GM19099 (cell line): ENCODE measurements around the gene DOCK1.

Experiments used
- POLR2A ChIP-seq: IDR thresholded peaks from 3 replicates; pipeline ENCODE4 v1.6.1; 2011; ENCODE audit warnings: low read depth; ENCODE audit not compliant: insufficient read length; ENCODE audit errors: extremely low read depth

The DOCK1 gene

DNA sequence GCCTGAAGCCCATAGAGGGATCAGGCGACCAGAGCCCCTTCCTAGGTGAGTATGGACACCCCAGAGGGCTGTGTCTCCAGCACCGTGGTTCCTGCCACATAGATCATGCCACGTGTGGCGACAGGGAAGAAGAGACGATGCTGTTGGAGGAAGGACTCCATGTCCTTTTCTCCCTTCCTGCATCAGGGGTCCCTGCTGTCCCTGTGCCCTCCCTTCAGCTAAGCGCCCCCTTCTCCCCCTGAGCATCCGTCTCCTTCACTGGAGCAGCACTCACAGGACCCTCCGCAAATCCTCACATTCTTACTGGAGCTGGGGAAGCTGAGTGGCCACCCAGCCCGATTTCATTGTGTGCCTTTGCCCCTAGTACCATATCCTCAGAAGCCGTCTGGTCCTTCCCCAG, 558.3 kb downstream of the DOCK1 start:
- no peak for TF ChIP-seq POLR2A

DNA sequence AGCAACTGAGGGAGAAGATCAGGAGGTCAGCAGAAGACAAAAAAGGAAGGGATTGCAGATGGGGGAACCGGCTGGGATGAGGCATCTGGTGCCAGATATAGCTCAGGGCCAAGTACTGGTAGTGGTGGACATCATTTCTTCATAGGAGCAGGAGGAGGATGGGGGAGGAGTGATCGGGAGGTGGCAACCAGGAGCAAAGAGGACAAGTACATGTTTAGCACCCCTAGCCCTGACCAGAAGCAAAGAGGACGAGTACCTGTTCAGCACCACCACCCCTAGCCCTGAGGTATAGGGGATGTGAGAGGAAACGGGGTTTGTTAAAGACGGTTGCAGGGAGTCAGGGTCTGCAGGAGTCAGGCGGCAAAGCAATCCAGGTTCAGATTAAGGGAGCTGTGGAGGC, 559.3 kb downstream of the DOCK1 start:
- no peak for TF ChIP-seq POLR2A

DNA sequence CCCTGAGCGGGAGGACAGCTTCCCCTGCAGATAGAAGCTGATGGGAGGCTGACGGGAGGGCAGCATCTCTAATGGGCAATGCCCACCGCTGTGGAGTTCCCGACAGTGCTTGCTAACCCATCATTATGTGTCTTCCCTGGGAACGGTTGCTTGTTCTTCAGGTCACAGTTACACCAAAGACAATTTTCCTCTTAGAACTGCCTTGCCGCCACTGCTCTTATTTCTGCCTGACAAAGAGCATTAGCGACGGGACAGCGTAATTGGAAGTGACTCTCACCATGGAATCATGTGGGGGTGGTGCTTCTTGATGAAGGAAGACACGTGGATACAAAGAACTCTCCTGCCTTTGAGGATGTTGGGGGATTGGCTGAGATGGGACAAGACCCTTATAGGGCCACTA, 562.6 kb downstream of the DOCK1 start:
- TF ChIP-seq POLR2A, result no peak

DNA sequence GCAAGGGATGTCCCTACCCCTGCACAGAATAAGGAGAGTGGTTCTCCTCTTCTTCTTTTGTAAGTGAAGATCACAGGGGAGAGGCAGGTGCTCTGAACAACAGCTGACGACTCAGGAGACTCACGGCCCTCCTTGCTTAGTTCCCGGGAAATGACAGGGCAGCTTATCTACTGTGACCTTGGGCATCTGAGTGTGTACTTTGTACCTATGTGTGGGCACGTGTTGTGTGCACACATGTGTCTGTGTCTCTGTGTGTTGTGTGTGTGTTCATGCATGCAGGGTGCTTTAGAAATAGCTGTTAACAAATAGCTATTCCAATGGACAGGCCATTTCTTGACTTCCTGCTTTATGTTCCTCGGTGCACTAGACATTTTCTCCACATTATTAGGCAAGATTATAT, 563.4 kb downstream of the DOCK1 start:
- no peak for TF ChIP-seq POLR2A

DNA sequence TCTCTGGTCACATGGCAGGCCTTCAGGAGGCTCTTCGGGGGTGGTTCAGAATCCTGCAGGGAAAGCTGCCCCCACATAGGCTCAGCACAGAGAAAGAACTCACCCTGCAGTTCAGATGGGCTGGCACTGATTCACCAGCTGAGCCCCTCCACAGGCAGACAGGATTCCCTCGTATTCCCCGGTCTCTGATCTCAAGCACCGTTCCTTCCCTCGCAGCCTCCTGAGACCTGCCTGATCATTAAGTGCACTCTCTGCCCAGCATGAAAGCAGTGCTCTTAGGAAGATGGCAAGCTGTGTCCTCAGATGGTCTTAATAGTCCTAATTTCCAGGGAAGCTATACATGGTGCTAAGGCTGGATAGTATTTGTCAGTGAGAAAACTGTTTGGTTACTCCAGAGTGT, 565.7 kb downstream of the DOCK1 start:
- no peak for TF ChIP-seq POLR2A

DNA sequence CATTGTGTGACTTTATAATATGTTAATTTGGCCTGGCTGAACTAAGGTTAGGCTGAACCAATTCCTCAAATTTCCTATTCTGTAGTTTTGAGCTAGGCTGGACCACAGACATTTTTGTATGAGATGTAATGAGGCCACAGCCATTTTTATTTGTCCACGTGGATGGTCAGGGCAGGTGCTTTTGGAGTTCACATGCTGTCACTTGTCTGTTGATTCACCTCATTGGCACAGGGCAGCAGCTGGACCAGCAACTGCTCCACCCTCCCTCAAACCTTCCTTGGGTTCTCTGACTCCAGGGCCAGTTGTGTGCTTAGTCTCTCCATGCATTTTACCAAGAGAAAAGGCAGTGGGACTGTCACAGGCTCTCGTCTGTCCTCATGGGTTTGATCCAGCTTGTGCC, 567.7 kb downstream of the DOCK1 start:
- TF ChIP-seq POLR2A, result no peak

DNA sequence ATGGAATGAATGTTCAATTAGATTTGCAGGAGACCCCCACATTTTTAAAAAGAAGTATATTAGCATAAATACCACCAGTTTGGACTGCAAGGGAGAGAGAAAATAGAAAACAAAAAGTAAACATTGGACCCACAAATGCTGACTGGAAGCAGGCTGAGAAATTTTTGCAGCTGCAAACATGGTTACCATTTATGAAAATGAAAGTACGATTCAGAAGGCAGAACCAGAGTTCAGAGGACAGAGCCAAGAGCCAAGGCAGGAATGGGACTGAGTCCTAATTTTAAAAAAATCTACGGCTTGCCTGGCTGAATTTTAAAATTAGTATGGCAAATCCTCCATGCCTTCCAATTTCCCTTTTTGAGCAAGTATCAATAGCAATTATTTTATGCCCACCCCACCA, 569.3 kb downstream of the DOCK1 start:
- TF ChIP-seq POLR2A, result no peak

DNA sequence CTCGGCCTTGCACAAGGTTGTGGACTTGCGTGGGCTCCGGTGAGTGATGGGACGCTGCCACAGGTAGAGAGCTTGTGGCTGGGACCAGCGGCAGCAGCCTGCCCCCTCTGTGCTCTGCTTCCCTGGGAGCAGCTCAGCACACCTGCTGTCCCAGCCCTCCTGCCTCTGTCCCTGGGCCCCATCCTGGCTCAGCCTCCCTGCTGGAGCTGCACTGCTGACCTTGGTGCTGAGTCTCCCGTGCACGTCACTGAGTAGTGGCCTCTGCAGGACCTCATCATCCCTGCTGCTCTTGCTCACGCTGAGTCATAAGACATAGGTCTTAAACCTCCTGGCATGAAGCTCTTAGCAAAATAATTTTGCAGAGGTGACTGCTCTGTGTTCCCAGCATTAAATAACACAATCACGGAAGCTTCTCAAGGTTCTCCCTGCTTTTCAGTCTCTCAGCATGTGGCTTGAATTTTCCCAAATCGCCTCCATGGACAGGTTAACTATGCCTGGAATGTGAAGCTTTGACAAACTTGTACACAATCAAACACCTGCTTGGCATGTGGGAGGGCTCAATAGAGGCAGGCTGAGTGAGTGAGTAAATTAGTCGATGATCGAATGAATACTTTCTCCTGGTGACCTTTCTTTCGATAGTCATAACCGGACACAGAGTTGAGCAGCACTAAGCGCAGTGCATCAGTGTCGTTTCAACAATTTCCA, 580.1 kb downstream of the DOCK1 start:
- TF ChIP-seq POLR2A, result no peak

DNA sequence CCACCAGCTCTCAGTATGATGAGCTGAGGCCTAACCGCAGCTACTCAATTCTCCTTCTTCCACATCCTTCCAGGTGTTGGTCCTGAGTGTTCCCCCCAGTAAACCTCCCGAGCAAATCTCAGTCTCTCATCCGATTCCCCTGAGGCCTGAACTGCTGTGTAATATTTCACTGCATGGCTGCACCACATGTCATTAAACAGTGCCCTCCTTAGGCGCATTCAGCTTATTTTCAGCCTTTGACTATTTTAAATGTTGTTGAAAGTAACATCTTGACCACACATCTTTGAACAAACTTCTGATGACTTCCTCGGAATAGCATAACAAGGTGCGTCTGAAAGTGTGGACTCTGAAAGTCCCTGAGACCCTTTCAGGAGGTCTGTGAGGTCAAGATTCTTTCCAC, 581.1 kb downstream of the DOCK1 start:
- TF ChIP-seq POLR2A, result no peak

DNA sequence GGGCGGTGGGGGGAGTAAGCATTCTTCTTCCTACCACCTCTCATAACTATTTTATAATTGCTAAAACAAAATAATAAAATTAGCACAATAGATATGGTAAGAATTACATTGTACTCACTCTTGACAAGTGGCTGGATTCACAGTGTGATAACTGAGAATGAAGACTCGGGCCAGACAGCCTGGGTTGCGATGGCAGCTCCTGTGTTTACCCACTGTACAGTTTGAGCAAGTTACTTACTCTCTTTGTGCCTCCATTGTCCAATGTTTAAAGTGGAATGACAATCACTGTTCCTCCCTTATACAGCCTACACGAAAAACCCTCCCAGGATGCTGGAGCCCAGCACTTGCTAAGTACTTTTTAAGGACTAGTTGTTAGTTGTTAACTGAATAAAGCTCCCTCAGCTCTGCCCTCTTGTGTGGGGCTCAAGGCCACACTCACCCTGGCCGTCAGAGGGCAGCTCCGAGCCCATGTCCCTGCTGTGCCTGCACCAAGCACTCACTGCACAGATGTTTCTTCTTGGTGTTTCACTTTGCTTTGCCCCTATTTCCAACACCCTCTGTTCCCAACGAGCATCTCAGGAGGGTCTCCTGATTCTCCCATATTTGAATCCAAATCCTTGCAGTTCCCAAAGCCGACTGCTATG, 587.5 kb downstream of the DOCK1 start:
- no peak for TF ChIP-seq POLR2A

DNA sequence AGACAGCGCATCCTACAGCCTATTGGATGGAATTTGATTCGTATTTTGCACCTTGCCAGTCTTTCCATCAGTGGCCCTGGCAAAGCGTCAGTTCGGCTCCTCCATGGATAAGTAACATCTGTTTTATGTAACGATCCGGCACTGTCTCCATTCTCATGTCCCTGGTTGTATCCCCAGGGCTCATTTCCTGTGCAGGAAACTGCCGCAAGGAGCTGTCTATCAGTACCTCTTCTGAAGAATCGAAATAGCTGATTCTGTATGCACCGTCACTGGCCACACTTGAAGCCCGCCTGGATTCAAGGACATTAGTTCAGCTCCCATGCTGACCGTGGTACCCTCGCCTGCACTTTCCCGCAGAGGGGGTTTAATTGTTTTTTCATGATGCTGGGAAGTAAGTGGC, 590.8 kb downstream of the DOCK1 start:
- TF ChIP-seq POLR2A, result no peak

DNA sequence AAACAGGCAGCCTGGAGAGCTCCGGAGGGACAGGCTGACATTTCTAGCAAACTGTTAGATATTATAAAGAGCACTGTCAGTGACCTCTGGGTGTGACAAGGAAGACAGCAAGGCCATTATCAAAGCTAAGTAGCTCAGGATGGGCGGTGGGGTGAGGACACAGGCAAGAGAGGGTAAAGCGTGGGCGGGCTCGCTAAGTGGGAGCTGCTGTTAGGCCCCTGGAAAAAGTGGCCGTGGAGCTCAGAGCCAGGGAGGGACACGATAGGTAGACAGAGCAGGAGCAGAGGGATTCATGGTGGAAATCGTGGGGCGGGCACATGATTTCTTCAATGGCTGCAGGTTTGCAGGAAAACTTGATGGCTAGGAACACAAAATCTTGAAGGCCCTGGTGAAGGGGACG, 592.5 kb downstream of the DOCK1 start:
- TF ChIP-seq POLR2A, result no peak

DNA sequence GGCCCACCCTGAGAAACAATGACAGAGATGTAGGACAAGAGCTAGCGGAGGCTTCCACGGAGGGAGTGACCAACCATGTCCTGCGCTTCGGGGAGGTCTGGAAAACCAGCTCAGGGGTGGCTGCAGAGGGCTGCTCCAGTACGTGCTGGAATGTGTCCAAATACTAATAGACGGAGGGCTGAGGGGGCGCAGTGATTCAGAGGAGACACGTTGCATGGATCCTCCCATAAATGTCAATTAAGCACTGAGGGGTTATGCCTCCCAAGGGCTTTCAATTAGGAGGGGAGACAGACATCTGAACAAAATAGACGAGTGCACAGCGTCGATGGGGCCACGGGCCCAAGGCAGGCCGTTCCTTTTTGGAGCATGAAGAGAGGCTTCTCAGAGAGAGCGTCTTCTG, 592.9 kb downstream of the DOCK1 start:
- no peak for TF ChIP-seq POLR2A

DNA sequence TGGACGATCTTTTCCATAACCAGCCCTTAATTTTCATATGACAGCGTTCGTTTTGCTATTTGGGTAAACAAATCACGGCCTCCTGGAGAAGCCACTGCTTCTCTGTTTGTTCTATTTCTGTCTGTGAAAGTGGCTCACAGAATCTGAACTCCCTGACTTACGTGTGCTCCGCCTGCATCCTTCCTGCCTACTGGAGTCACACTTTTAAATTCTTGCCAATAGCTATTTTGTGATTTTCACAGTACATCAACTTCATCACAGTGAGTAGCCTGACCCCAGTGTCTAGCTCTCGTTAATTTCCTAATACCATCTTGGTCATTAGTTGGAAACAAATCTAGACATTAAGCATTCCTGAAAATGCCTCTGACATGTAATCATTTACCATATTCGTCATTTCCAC, 594.9 kb downstream of the DOCK1 start:
- TF ChIP-seq POLR2A, result no peak
